Measurements from ENCODE around the gene ZNF571. TPM values are rescaled to one million over a fixed set of nuclear protein-coding genes. Genes with fewer than 3 reads are reported as not detected.

Gene ZNF571
- total RNA-seq, 2 experiments from 2014 or later: 1.3 to 4.2 TPM

DNA sequence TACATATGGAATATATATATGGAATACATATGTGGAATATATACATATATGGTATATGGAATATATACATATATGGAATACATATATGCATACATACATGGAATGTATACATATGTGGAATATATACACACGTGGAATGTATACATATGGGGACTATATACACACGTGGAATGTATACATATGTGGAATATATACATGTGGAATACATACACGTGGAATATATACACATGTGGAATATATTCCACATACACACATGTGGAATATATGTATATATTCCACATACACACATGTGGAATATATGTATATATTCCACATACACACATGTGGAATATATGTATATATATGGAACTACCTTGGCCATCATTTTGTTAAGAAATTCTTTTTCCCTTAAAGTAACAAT lies 31.1 kb downstream of the ZNF571 start:
- H3K4me2 ChIP-seq (ENCODE audit: low read length): no peak overlapping the region
- no peaks in the 10 kb centered on the region for H3K9me2 ChIP-seq (ENCODE audit: insufficient read depth, low read length)
- POLR2A ChIA-PET: no interaction called here
- CTCF ChIA-PET (ENCODE audit: unreplicated experiment): no interaction called here
- peaks cover 63% of the 10 kb centered on the region for H3K9me3 ChIP-seq (ENCODE audit: low read length)
- no peak overlapping the region for H3K27ac ChIP-seq (ENCODE audit: low read depth, low read length, poor library complexity, severe bottlenecking)
- no peaks in the 10 kb centered on the region for H3K79me2 ChIP-seq (ENCODE audit: insufficient read depth, low read depth, low read length)
- no peak overlapping the region for H2AFZ ChIP-seq (ENCODE audit: low read length)
- intact Hi-C loops (cut with micrococcal nuclease; ENCODE audit: unreplicated experiment): no loop called here
- H3K36me3 ChIP-seq (ENCODE audit: insufficient read depth, low read length): 0 out of 2 replicates have a peak, but pooled peaks cover 5% of the 10 kb centered on the region
- no peak overlapping the region for H3K4me3 ChIP-seq (ENCODE audit: low read depth, low read length, poor library complexity, severe bottlenecking)
- DNase-seq (ENCODE audit: low spot score): no peak
- BruUV-seq (replicated peaks): no TSS peak
- H4K20me1 ChIP-seq (ENCODE audit: insufficient read depth, low read length): no peaks in the 10 kb centered on the region
- no peaks in the 10 kb centered on the region for H3K4me1 ChIP-seq (ENCODE audit: insufficient read depth, low read length, poor library complexity, severe bottlenecking)
- TF ChIP-seq, protein P1, sequence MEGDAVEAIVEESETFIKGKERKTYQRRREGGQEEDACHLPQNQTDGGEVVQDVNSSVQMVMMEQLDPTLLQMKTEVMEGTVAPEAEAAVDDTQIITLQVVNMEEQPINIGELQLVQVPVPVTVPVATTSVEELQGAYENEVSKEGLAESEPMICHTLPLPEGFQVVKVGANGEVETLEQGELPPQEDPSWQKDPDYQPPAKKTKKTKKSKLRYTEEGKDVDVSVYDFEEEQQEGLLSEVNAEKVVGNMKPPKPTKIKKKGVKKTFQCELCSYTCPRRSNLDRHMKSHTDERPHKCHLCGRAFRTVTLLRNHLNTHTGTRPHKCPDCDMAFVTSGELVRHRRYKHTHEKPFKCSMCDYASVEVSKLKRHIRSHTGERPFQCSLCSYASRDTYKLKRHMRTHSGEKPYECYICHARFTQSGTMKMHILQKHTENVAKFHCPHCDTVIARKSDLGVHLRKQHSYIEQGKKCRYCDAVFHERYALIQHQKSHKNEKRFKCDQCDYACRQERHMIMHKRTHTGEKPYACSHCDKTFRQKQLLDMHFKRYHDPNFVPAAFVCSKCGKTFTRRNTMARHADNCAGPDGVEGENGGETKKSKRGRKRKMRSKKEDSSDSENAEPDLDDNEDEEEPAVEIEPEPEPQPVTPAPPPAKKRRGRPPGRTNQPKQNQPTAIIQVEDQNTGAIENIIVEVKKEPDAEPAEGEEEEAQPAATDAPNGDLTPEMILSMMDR (conservative IDR thresholded peaks at IDR 0.05; ENCODE audit: low read length): no peak
- TF ChIP-seq EZH2phosphoT487 (IDR thresholded peaks at IDR 0.05; ENCODE audit: borderline replicate concordance, low read depth, low read length): no peak

DNA sequence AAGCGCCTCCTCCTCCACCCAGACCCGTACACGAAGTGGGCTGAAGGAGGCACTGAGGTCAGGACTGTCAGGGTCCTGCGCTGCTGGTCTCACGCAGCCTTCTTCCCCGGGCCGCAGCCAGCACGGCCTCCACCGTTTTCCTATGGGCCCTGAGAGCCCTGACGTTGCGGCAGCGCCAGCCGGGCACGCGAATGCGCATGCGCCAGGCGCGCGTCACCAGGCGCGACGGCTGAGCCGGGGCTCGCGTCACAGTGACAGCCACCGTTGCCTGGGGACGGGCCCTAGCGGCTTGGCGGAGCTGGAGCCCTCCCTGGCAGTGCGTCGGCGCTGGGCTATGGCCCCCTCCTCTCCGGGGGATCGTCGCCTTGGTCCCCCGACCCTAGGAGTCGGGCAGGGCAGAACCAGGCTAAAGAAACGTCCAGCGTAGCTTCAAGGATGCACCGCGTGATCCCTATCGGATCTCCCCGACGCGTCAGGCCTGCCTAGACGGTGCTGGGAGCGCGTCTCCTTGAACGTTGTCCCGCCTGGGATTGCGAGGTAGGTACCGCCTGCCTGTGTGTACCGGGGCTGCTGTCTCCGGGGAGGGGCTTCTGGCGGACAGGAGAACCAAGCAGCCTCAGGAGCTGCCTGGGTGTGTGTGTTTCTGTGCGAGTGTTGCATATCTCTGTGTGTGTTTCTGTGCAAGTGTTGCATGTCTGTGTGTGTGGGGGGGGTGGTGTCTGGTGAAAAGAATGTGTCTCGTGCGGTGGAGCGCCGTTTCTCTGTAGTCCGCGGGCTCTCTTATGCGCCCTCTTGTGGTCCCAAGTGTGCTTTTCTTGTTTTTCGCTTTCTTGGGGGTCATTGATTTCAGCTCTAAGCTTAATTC lies 43.2 kb downstream of the ZNF571 start:
- no peak overlapping the region for H3K27ac ChIP-seq (ENCODE audit: low read depth, low read length, poor library complexity, severe bottlenecking)
- no peak for DNase-seq (ENCODE audit: low spot score)
- no peak overlapping the region; the same call in 1 of the 2 replicates for H3K4me2 ChIP-seq (ENCODE audit: low read length)

More for the DNA sequence above, 43.2 kb downstream of the ZNF571 start:
- Histone ChIP-seq H3K9me3 (ENCODE audit: low read length) (0 out of 2 replicates have a peak, but pooled peaks cover 10% of the 10 kb centered on the region), H3K4me3 (ENCODE audit: low read depth, low read length, poor library complexity, severe bottlenecking) (no peak overlapping the region), H4K20me1 (ENCODE audit: insufficient read depth, low read length) (no peaks in the 10 kb centered on the region), H3K36me3 (ENCODE audit: insufficient read depth, low read length) (no peaks in the 10 kb centered on the region), H2AFZ (ENCODE audit: low read length) (no peak overlapping the region), H3K79me2 (ENCODE audit: insufficient read depth, low read depth, low read length) (no peaks in the 10 kb centered on the region), H3K9me2 (ENCODE audit: insufficient read depth, low read length) (no peaks in the 10 kb centered on the region), H3K4me1 (ENCODE audit: insufficient read depth, low read length, poor library complexity, severe bottlenecking) (no peaks in the 10 kb centered on the region)
- TF ChIP-seq, protein P1 (conservative IDR thresholded peaks at IDR 0.05; ENCODE audit: low read length): no peak
- TF ChIP-seq EZH2phosphoT487 (IDR thresholded peaks at IDR 0.05; ENCODE audit: borderline replicate concordance, low read depth, low read length): no peak
- POLR2A ChIA-PET: interaction anchor here (0.6 kb wide), 1 partner anchor 85 kb away, joined by 6 read pairs; no protein-coding TSS in a partner anchor
- BruUV-seq (replicated peaks): no TSS peak
- intact Hi-C loops (cut with micrococcal nuclease; ENCODE audit: unreplicated experiment): no loop called here
- CTCF ChIA-PET (ENCODE audit: unreplicated experiment): no interaction called here

Measured in OCI-LY7 (cell line).